Duodenal mucosa (tissue), 2 donors: ENCODE results near the gene LRRTM2.

Experiments
- H3K27ac ChIP-seq: one replicate; pipeline ENCODE4 v1.7.0; 2013; ENCODE audit warnings: low read depth, low read length
- H3K27me3 ChIP-seq, 2 donors: one replicate each; pipeline ENCODE4 v1.7.0; 2013; ENCODE audit warnings: low read length in 2 of 2, control low read depth in 1 of 2; ENCODE audit not compliant: insufficient read depth in 2 of 2, control insufficient read depth in 1 of 2
- H3K36me3 ChIP-seq, 2 donors: one replicate each; pipeline ENCODE4 v1.7.0; 2013; ENCODE audit warnings: low read length in 2 of 2, control low read depth in 1 of 2; ENCODE audit not compliant: insufficient read depth in 2 of 2, control insufficient read depth in 1 of 2
- H3K4me1 ChIP-seq, 2 donors: one replicate each; pipeline ENCODE4 v1.7.0; 2013; ENCODE audit warnings: low read length in 2 of 2, control low read depth in 1 of 2; ENCODE audit not compliant: insufficient read depth in 2 of 2, control insufficient read depth in 1 of 2
- H3K4me3 ChIP-seq, 2 donors: one replicate each; pipeline ENCODE4 v1.7.0; 2013; ENCODE audit warnings: low read length in 2 of 2, low read depth in 1 of 2
- H3K9ac ChIP-seq, 2 donors: one replicate each; pipeline ENCODE4 v1.7.0; 2013; ENCODE audit warnings: low read length in 2 of 2, low read depth in 1 of 2
- H3K9me3 ChIP-seq, 2 donors: one replicate each; pipeline ENCODE4 v1.7.0; 2013; ENCODE audit warnings: low read length in 2 of 2, control low read depth in 1 of 2; ENCODE audit not compliant: control insufficient read depth in 1 of 2

LRRTM2 gene

DNA sequence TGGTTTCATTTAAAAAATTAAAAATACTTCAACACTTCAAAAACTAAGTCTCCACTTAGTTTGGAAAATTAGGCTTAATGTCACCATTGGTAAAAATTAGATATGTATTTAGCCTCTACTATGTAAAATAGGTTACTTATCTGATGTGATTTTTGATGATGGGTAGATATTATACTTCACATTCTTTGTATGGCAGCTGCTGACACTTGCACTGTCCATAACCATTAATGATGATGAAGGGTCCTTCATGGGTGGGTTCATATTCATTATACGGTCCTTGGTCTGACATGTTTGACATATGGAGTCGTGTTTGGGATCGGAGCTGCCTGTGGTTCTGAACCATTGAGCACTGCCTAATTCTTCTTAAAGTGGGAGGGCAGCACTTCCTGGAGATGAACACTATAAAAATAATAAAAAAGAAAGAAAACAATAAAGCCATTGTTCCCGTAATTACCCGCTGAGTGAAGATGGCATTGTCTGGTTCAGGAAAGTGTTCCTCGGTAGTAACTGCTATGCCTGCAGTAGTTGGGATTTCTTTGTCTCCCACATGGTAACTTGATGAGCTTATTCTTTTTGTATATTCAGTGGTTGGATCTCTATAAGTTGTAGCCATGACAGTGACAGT, 2.2 kb downstream of the LRRTM2 start:
- no peak overlapping the region for H3K4me3 ChIP-seq
- H3K9ac ChIP-seq = no peak overlapping the region
- no peak overlapping the region for H3K27ac ChIP-seq

DNA sequence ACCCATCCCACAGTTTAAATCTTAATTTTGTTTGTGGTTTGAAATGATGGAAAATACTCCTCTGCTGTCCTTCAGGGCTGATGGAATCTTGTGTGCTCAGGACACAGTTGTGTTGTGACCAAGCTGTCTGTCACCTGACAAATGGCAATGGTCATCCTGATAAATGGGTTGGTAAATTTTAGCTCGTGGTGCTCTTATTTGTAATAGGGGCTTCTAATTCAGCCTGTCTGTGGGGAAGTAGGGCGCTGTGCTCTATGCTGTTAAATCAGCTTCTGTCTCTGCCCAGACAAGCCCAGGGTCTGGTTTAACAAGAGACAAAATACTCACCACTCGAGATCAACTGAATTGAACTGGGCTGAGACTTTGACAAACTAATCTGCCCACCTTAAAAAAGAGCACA, 4.5 kb downstream of the LRRTM2 start:
- Histone ChIP-seq H3K27me3 (no peaks in the 10 kb centered on the region), H3K9me3 (no peaks in the 10 kb centered on the region), H3K9ac (no peak overlapping the region), H3K36me3 (no peaks in the 10 kb centered on the region), H3K4me3 (no peak overlapping the region), H3K4me1 (no peaks in the 10 kb centered on the region), H3K27ac (no peak overlapping the region)

More for the DNA sequence above, 2.2 kb downstream of the LRRTM2 start:
- Histone ChIP-seq H3K36me3 (no peaks in the 10 kb centered on the region), H3K4me1 (no peaks in the 10 kb centered on the region), H3K9me3 (peaks cover 0 to 2% of the 10 kb centered on the region in 2 donors), H3K27me3 (no peaks in the 10 kb centered on the region)

- Histone ChIP-seq H3K9ac (no peak overlapping the region), H3K4me3 (no peak overlapping the region), H3K27ac (no peak overlapping the region), H3K27me3 (no peaks in the 10 kb centered on the region), H3K4me1 (no peaks in the 10 kb centered on the region), H3K9me3 (no peaks in the 10 kb centered on the region), H3K36me3 (no peaks in the 10 kb centered on the region)
Measured at GRCh38 chr5:138869763-138870500, 5.2 kb downstream of the LRRTM2 start.

GRCh38 chr5:138869038-138869437, 6.1 kb downstream of the LRRTM2 start:
- Histone ChIP-seq H3K4me1 (no peaks in the 10 kb centered on the region), H3K27me3 (no peaks in the 10 kb centered on the region), H3K9ac (no peak overlapping the region), H3K4me3 (no peak overlapping the region), H3K36me3 (no peaks in the 10 kb centered on the region), H3K9me3 (no peaks in the 10 kb centered on the region), H3K27ac (no peak overlapping the region)

- no peak overlapping the region for H3K27ac ChIP-seq
- H3K9ac ChIP-seq = no peak overlapping the region
- H3K27me3 ChIP-seq = no peaks in the 10 kb centered on the region
- no peaks in the 10 kb centered on the region for H3K4me1 ChIP-seq
- no peak overlapping the region for H3K4me3 ChIP-seq
- peaks cover 4 to 6% of the 10 kb centered on the region in 2 donors for H3K36me3 ChIP-seq
- peaks cover 5 to 6% of the 10 kb centered on the region in 2 donors for H3K9me3 ChIP-seq
Measured at GRCh38 chr5:138867011-138867410, 8.1 kb downstream of the LRRTM2 start.

DNA sequence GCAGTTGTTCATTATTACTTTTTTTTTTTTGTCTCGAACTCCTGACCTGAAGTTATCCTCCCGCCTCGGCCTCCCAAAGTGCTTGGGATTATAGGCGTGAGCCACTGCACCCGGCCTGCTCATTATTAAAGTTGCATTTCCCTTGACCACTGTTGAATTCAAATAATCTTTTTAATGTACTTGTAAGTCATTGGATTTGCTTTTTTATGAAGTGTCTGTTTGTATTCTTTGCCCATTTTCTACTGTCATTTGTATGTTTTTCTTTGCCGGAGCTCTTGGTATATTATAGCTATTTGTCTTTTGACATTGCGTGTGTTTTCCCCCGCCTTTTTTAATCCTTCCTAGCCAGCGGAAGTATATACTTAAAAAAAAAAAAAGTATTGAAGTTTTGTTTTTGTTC, 22.0 kb downstream of the LRRTM2 start:
- Histone ChIP-seq H3K9ac (no peak overlapping the region), H3K27me3 (no peaks in the 10 kb centered on the region), H3K4me3 (no peak overlapping the region), H3K4me1 (peaks cover 0 to 8% of the 10 kb centered on the region in 2 donors), H3K36me3 (no peaks in the 10 kb centered on the region), H3K9me3 (no peaks in the 10 kb centered on the region), H3K27ac (no peak overlapping the region)

DNA sequence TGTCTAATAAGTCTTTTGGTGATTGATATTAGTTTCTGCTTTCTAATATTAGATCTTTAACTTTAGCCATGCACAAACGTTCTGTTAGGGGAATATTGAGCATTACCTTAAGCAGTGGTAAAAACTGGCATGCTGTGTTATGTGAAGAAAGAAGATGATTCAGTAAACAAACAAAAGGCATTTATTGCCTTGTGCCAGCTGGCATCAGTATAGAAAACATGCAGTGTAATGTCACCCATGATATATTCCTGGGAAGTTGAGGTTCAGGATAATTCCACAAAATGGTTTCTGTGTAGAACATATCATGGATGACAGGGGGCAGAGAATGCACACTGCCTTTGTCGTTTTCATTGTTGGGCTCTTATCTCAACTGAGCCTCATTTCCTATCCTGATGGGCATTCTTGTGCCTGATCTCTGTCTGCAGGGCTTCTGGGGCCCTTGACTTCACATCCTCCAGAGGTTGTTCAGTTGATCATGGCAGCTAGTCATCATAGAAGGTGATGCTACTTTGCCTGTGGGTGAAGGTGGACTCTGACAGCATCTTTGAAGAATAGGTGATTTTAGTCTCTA, 24.2 kb downstream of the LRRTM2 start:
- no peak overlapping the region for H3K27ac ChIP-seq
- peaks cover 0 to 8% of the 10 kb centered on the region in 2 donors for H3K4me1 ChIP-seq
- H3K36me3 ChIP-seq = no peaks in the 10 kb centered on the region
- H3K9me3 ChIP-seq = no peaks in the 10 kb centered on the region
- H3K4me3 ChIP-seq = no peak overlapping the region
- H3K27me3 ChIP-seq = no peaks in the 10 kb centered on the region
- H3K9ac ChIP-seq = no peak overlapping the region

DNA sequence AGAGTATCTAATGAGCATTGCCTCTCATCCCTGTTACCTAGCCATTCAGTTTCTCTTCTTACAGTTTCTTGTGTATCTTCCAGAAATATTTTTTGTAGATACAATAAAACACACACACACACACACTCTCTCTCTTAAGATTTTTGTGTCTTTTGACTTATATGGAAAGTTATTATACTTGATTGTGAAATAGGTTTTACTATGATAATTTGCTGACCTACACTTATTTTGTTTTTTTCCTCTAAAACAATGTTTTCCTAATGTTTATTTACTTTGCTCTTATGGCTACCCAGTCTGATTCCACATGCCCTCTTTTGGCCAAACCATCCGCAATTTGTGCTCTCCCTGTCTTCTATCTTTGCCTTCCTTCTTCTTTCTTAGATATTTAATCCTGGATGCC, 25.3 kb downstream of the LRRTM2 start:
- H3K27me3 ChIP-seq = no peaks in the 10 kb centered on the region
- H3K27ac ChIP-seq = no peak overlapping the region
- H3K9ac ChIP-seq = no peak overlapping the region
- no peaks in the 10 kb centered on the region for H3K9me3 ChIP-seq
- no peak overlapping the region for H3K4me3 ChIP-seq
- no peaks in the 10 kb centered on the region for H3K36me3 ChIP-seq
- peaks cover 0 to 8% of the 10 kb centered on the region in 2 donors for H3K4me1 ChIP-seq

DNA sequence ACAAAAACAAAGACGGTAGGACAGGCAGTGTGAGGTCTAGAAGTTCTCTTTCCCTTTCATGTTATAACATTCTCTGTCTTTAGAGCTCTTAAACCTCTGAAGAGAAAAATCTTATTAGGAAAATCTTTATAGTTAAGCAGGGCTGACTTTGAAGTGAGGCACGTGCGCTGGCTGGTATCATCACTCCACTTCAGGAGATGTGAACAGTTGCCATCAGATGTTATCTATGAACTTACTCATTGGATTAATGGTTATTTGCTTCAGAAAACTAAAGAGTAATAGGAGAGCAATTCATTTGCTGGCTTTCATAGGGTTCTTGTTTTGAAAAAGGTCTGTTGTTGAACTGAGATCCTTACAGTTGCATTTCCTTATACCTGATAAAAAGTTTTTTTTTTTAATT, 25.7 kb downstream of the LRRTM2 start:
- Histone ChIP-seq H3K36me3 (no peaks in the 10 kb centered on the region), H3K27me3 (no peaks in the 10 kb centered on the region), H3K9me3 (no peaks in the 10 kb centered on the region), H3K4me1 (peaks cover 0 to 8% of the 10 kb centered on the region in 2 donors), H3K9ac (no peak overlapping the region), H3K4me3 (no peak overlapping the region), H3K27ac (no peak overlapping the region)

GRCh38 chr5:138844812-138845513, 30.2 kb downstream of the LRRTM2 start:
- Histone ChIP-seq H3K36me3 (peaks cover 0 to 4% of the 10 kb centered on the region in 2 donors), H3K27ac (no peak overlapping the region), H3K4me1 (peaks cover 0 to 8% of the 10 kb centered on the region in 2 donors), H3K9me3 (no peaks in the 10 kb centered on the region), H3K27me3 (no peaks in the 10 kb centered on the region), H3K4me3 (no peak overlapping the region), H3K9ac (no peak overlapping the region)
